ENCODE measurements around the gene FRAT2.

- TF ChIP-seq, protein P1, sequence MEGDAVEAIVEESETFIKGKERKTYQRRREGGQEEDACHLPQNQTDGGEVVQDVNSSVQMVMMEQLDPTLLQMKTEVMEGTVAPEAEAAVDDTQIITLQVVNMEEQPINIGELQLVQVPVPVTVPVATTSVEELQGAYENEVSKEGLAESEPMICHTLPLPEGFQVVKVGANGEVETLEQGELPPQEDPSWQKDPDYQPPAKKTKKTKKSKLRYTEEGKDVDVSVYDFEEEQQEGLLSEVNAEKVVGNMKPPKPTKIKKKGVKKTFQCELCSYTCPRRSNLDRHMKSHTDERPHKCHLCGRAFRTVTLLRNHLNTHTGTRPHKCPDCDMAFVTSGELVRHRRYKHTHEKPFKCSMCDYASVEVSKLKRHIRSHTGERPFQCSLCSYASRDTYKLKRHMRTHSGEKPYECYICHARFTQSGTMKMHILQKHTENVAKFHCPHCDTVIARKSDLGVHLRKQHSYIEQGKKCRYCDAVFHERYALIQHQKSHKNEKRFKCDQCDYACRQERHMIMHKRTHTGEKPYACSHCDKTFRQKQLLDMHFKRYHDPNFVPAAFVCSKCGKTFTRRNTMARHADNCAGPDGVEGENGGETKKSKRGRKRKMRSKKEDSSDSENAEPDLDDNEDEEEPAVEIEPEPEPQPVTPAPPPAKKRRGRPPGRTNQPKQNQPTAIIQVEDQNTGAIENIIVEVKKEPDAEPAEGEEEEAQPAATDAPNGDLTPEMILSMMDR (IDR thresholded peaks at IDR 0.05; ENCODE audit: low read length), result no peak
- no peak for TF ChIP-seq EZH2 (IDR thresholded peaks at IDR 0.05; ENCODE audit: borderline replicate concordance, low read length)
These were observed 5.7 kb downstream of the FRAT2 start for GRCh38 chr10:97328646-97329453.
